ENCODE data around the gene RGS13. TPM values are rescaled to one million over a fixed set of nuclear protein-coding genes. Genes with fewer than 3 reads are reported as not detected.

Gene RGS13
- total and polyA plus RNA-seq, 5 donors from 2014 or later, result 0.32 TPM; not detected in 4

- Histone ChIP-seq H3K27ac (ENCODE audit: insufficient read depth, low read length, poor library complexity, severe bottlenecking) (no peak overlapping the region), H3K9me3 (ENCODE audit: control insufficient read depth in 2 of 2, low read length in 2 of 2) (peaks cover 0 to 2% of the 10 kb centered on the region in 2 experiments), H3K27me3 (ENCODE audit: control insufficient read depth, insufficient read depth, low read length) (no peaks in the 10 kb centered on the region), H3K4me3 (ENCODE audit: low read depth, low read length) (no peak overlapping the region), H3K36me3 (ENCODE audit: control insufficient read depth, insufficient read depth, low read length) (no peaks in the 10 kb centered on the region), H3K4me1 (ENCODE audit: control insufficient read depth, insufficient read depth, low read length, poor library complexity, severe bottlenecking) (no peaks in the 10 kb centered on the region)
- peaks cover 0 to 3% (median 0%) of the 10 kb centered on the region in 4 donors for H3K4me1 Mint-ChIP-seq
- no peak overlapping the region for H3K27ac Mint-ChIP-seq
- no peaks in the 10 kb centered on the region for H3K36me3 Mint-ChIP-seq
- H3K27me3 Mint-ChIP-seq, result peaks cover 8% of the 10 kb centered on the region
- no peak overlapping the region for H3K4me3 Mint-ChIP-seq
- H3K9me3 Mint-ChIP-seq, result peaks cover 0 to 12% (median 3%) of the 10 kb centered on the region in 7 donors
- DNase-seq, result no peak
- no peak for ATAC-seq (ENCODE audit: low read depth in 2 of 2)
These were observed 55.1 kb downstream of the RGS13 start for GRCh38 chr1:192691041-192691440.

- H3K27ac Mint-ChIP-seq, result peak overlapping the region in 1 of 3 donors; percentile 9
These were observed 60.1 kb downstream of the RGS13 start for GRCh38 chr1:192696082-192696481.

GRCh38 chr1:192697771-192698170 lies 61.8 kb downstream of the RGS13 start:
- no peak overlapping the region for H3K27ac Mint-ChIP-seq
- H3K27me3 Mint-ChIP-seq, result no peaks in the 10 kb centered on the region
- Histone ChIP-seq H3K27ac (ENCODE audit: insufficient read depth, low read length, poor library complexity, severe bottlenecking) (no peak overlapping the region), H3K36me3 (ENCODE audit: control insufficient read depth, insufficient read depth, low read length) (no peaks in the 10 kb centered on the region), H3K4me3 (ENCODE audit: low read depth, low read length) (no peak overlapping the region), H3K27me3 (ENCODE audit: control insufficient read depth, insufficient read depth, low read length) (no peaks in the 10 kb centered on the region), H3K4me1 (ENCODE audit: control insufficient read depth, insufficient read depth, low read length, poor library complexity, severe bottlenecking) (peaks cover 4% of the 10 kb centered on the region), H3K9me3 (ENCODE audit: control insufficient read depth in 2 of 2, low read length in 2 of 2) (no peaks in the 10 kb centered on the region)
- H3K4me3 Mint-ChIP-seq, result no peak overlapping the region
- no peaks in the 10 kb centered on the region for H3K36me3 Mint-ChIP-seq
- peaks cover 0 to 2% (median 0%) of the 10 kb centered on the region in 7 donors for H3K9me3 Mint-ChIP-seq
- ATAC-seq (ENCODE audit: low read depth in 2 of 2) (no peak), DNase-seq (no peak)
- peaks cover 0 to 7% (median 1%) of the 10 kb centered on the region in 4 donors for H3K4me1 Mint-ChIP-seq

More at GRCh38 chr1:192696082-192696481, 60.1 kb downstream of the RGS13 start:
- Histone ChIP-seq H3K27ac (ENCODE audit: insufficient read depth, low read length, poor library complexity, severe bottlenecking) (no peak overlapping the region), H3K9me3 (ENCODE audit: control insufficient read depth in 2 of 2, low read length in 2 of 2) (peaks cover 0 to 2% of the 10 kb centered on the region in 2 experiments), H3K36me3 (ENCODE audit: control insufficient read depth, insufficient read depth, low read length) (no peaks in the 10 kb centered on the region), H3K4me1 (ENCODE audit: control insufficient read depth, insufficient read depth, low read length, poor library complexity, severe bottlenecking) (no peaks in the 10 kb centered on the region), H3K4me3 (ENCODE audit: low read depth, low read length) (no peak overlapping the region), H3K27me3 (ENCODE audit: control insufficient read depth, insufficient read depth, low read length) (no peaks in the 10 kb centered on the region)
- ATAC-seq (ENCODE audit: low read depth in 2 of 2), result no peak
- Mint-ChIP-seq H3K27me3 (no peaks in the 10 kb centered on the region), H3K36me3 (no peaks in the 10 kb centered on the region), H3K4me3 (no peak overlapping the region), H3K9me3 (peaks cover 0 to 5% (median 0%) of the 10 kb centered on the region in 7 donors), H3K4me1 (no peaks in the 10 kb centered on the region)
- no peak for DNase-seq

GRCh38 chr1:192698731-192699130 lies 62.8 kb downstream of the RGS13 start:
- no peaks in the 10 kb centered on the region for H3K27me3 ChIP-seq (ENCODE audit: control insufficient read depth, insufficient read depth, low read length)
- H3K9me3 Mint-ChIP-seq, result peaks cover 0 to 2% (median 0%) of the 10 kb centered on the region in 7 donors
- H3K4me1 Mint-ChIP-seq, result peaks cover 3 to 14% (median 7%) of the 10 kb centered on the region in 4 donors
- H3K36me3 Mint-ChIP-seq, result no peaks in the 10 kb centered on the region
- peaks cover 4% of the 10 kb centered on the region for H3K4me1 ChIP-seq (ENCODE audit: control insufficient read depth, insufficient read depth, low read length, poor library complexity, severe bottlenecking)
- no peaks in the 10 kb centered on the region for H3K36me3 ChIP-seq (ENCODE audit: control insufficient read depth, insufficient read depth, low read length)
- H3K27ac ChIP-seq (ENCODE audit: insufficient read depth, low read length, poor library complexity, severe bottlenecking), result no peak overlapping the region
- no peak overlapping the region for H3K27ac Mint-ChIP-seq
- H3K4me3 Mint-ChIP-seq, result no peak overlapping the region
- no peaks in the 10 kb centered on the region for H3K27me3 Mint-ChIP-seq
- DNase-seq, result no peak
- no peak overlapping the region for H3K4me3 ChIP-seq (ENCODE audit: low read depth, low read length)
- ATAC-seq (ENCODE audit: low read depth in 2 of 2), result no peak
- H3K9me3 ChIP-seq (ENCODE audit: control insufficient read depth in 2 of 2, low read length in 2 of 2), result no peaks in the 10 kb centered on the region

GRCh38 chr1:192700834-192701271 lies 64.9 kb downstream of the RGS13 start:
- Mint-ChIP-seq H3K4me1 (peaks cover 3 to 16% (median 8%) of the 10 kb centered on the region in 4 donors), H3K27ac (no peak overlapping the region), H3K4me3 (no peak overlapping the region), H3K36me3 (no peaks in the 10 kb centered on the region), H3K9me3 (peaks cover 0 to under 1% (median 0%) of the 10 kb centered on the region in 7 donors), H3K27me3 (no peaks in the 10 kb centered on the region)
- Histone ChIP-seq H3K27ac (ENCODE audit: insufficient read depth, low read length, poor library complexity, severe bottlenecking) (no peak overlapping the region), H3K9me3 (ENCODE audit: control insufficient read depth in 2 of 2, low read length in 2 of 2) (no peaks in the 10 kb centered on the region), H3K27me3 (ENCODE audit: control insufficient read depth, insufficient read depth, low read length) (no peaks in the 10 kb centered on the region), H3K36me3 (ENCODE audit: control insufficient read depth, insufficient read depth, low read length) (no peaks in the 10 kb centered on the region), H3K4me1 (ENCODE audit: control insufficient read depth, insufficient read depth, low read length, poor library complexity, severe bottlenecking) (peaks cover 4% of the 10 kb centered on the region), H3K4me3 (ENCODE audit: low read depth, low read length) (no peak overlapping the region)
- DNase-seq, result no peak
- ATAC-seq (ENCODE audit: low read depth in 2 of 2), result no peak

GRCh38 chr1:192702212-192702902 lies 66.4 kb downstream of the RGS13 start:
- peaks cover 4% of the 10 kb centered on the region for H3K4me1 ChIP-seq (ENCODE audit: control insufficient read depth, insufficient read depth, low read length, poor library complexity, severe bottlenecking)
- Mint-ChIP-seq H3K9me3 (no peaks in the 10 kb centered on the region), H3K4me3 (no peak overlapping the region), H3K27me3 (no peaks in the 10 kb centered on the region), H3K36me3 (no peaks in the 10 kb centered on the region), H3K27ac (peak overlapping the region in 1 of 3 donors; percentile 26), H3K4me1 (peaks cover 3 to 16% (median 8%) of the 10 kb centered on the region in 4 donors)
- DNase-seq, result no peak
- no peaks in the 10 kb centered on the region for H3K9me3 ChIP-seq (ENCODE audit: control insufficient read depth in 2 of 2, low read length in 2 of 2)
- ATAC-seq (ENCODE audit: low read depth in 2 of 2), result no peak
- H3K36me3 ChIP-seq (ENCODE audit: control insufficient read depth, insufficient read depth, low read length), result no peaks in the 10 kb centered on the region
- H3K27me3 ChIP-seq (ENCODE audit: control insufficient read depth, insufficient read depth, low read length), result no peaks in the 10 kb centered on the region
- H3K27ac ChIP-seq (ENCODE audit: insufficient read depth, low read length, poor library complexity, severe bottlenecking), result no peak overlapping the region
- H3K4me3 ChIP-seq (ENCODE audit: low read depth, low read length), result no peak overlapping the region

- Histone ChIP-seq H3K27me3 (ENCODE audit: control insufficient read depth, insufficient read depth, low read length) (no peaks in the 10 kb centered on the region), H3K27ac (ENCODE audit: insufficient read depth, low read length, poor library complexity, severe bottlenecking) (no peak overlapping the region), H3K4me3 (ENCODE audit: low read depth, low read length) (peak overlapping the region; percentile 65), H3K9me3 (ENCODE audit: control insufficient read depth in 2 of 2, low read length in 2 of 2) (no peaks in the 10 kb centered on the region), H3K4me1 (ENCODE audit: control insufficient read depth, insufficient read depth, low read length, poor library complexity, severe bottlenecking) (peaks cover 4% of the 10 kb centered on the region), H3K36me3 (ENCODE audit: control insufficient read depth, insufficient read depth, low read length) (no peaks in the 10 kb centered on the region)
- Mint-ChIP-seq H3K4me3 (peak overlapping the region in 3 of 4 donors; percentile 13 to 24 (median 14)), H3K27ac (no peak overlapping the region), H3K27me3 (no peaks in the 10 kb centered on the region), H3K4me1 (peaks cover 3 to 16% (median 8%) of the 10 kb centered on the region in 4 donors), H3K36me3 (no peaks in the 10 kb centered on the region), H3K9me3 (no peaks in the 10 kb centered on the region)
- ATAC-seq (ENCODE audit: low read depth in 2 of 2) (no peak), DNase-seq (peak in 1 of 3 donors; percentile 28)
These were observed 67.6 kb downstream of the RGS13 start for GRCh38 chr1:192703283-192704206.

All from CD4-positive, CD25-positive, alpha-beta regulatory T cell (primary cell).